Measurements from ENCODE around the gene FREM2. TPM values are rescaled to one million over a fixed set of nuclear protein-coding genes. Genes with fewer than 3 reads are reported as not detected.

Gene FREM2
- total and polyA plus RNA-seq, 8 donors, result 1.4 to 9.8 (median 6.3) TPM

GRCh38 chr13:38879278-38879677 is 192.4 kb downstream of the FREM2 start:
- no peak overlapping the region for H3K27ac ChIP-seq
- WGBS, 2 donors, result 47 to 61% methylated on average over 3 of the region's 3 CpGs
- ATAC-seq, result peak in 2 of 4 donors; percentile 46 to 63

GRCh38 chr13:38879786-38880185 is 192.9 kb downstream of the FREM2 start:
- no peak overlapping the region for H3K27ac ChIP-seq
- intact Hi-C loops (cut with DNase I), result no loop called here
- no peak for DNase-seq

More at GRCh38 chr13:38879278-38879677, 192.4 kb downstream of the FREM2 start:
- no peaks in the 10 kb centered on the region for H3K27me3 ChIP-seq
- no peaks in the 10 kb centered on the region for H3K9me3 ChIP-seq
- no peak for FAIRE-seq
- DNase-seq, result no peak
- H3K36me3 ChIP-seq, result peaks cover 0 to 19% (median 5%) of the 10 kb centered on the region in 3 donors
- no peak for TF ChIP-seq CTCF (IDR thresholded peaks at IDR 0.05)
- H3K4me3 ChIP-seq, result no peak overlapping the region
- no peaks in the 10 kb centered on the region for H3K4me1 ChIP-seq
- intact Hi-C loops (cut with DNase I), result no loop called here

DNA sequence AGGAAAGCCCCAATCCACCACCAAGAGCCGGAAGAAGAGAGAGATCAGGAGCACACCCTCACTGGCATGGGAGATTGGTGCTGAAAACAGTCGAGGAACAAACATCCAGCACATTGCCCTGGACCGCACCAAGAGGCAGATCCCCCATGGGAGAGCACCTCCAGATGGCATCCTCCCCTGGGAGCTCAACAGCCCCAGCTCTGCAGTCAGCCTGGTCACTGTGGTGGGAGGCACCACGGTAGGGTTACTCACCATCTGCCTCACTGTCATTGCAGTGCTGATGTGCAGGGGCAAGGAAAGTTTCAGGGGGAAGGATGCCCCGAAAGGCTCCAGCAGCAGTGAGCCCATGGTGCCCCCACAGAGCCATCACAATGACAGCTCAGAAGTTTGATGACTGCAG is 193.5 kb downstream of the FREM2 start:
- Histone ChIP-seq H3K4me3 (no peak overlapping the region), H3K27me3 (no peaks in the 10 kb centered on the region), H3K27ac (no peak overlapping the region), H3K4me1 (no peaks in the 10 kb centered on the region), H3K36me3 (peaks cover 0 to 18% (median 5%) of the 10 kb centered on the region in 3 donors), H3K9me3 (no peaks in the 10 kb centered on the region)
- WGBS, 2 donors, result 93 to 96% methylated on average over 5 of the region's 5 CpGs
- TF ChIP-seq CTCF (IDR thresholded peaks at IDR 0.05), result no peak
- DNase-seq (no peak), ATAC-seq (no peak), FAIRE-seq (no peak)
- intact Hi-C loops (cut with DNase I), result no loop called here

More at GRCh38 chr13:38879786-38880185, 192.9 kb downstream of the FREM2 start:
- Histone ChIP-seq H3K4me1 (no peaks in the 10 kb centered on the region), H3K27me3 (no peaks in the 10 kb centered on the region), H3K36me3 (peaks cover 0 to 19% (median 5%) of the 10 kb centered on the region in 3 donors), H3K9me3 (no peaks in the 10 kb centered on the region), H3K4me3 (no peak overlapping the region)
- ATAC-seq (no peak), FAIRE-seq (no peak)
- TF ChIP-seq CTCF (IDR thresholded peaks at IDR 0.05), result no peak

- DNase-seq (no peak), ATAC-seq (no peak), FAIRE-seq (no peak)
- peaks cover 0 to 10% (median 0%) of the 10 kb centered on the region in 3 donors for H3K36me3 ChIP-seq
- H3K27ac ChIP-seq, result no peak overlapping the region
- WGBS, 2 donors, result 54 to 60% methylated on average over 2 of the region's 2 CpGs
- no peak overlapping the region for H3K4me3 ChIP-seq
- H3K9me3 ChIP-seq, result no peaks in the 10 kb centered on the region
- no peak for TF ChIP-seq CTCF (IDR thresholded peaks at IDR 0.05)
- H3K27me3 ChIP-seq, result no peaks in the 10 kb centered on the region
- H3K4me1 ChIP-seq, result no peaks in the 10 kb centered on the region
- intact Hi-C loops (cut with DNase I), result no loop called here
Measured at GRCh38 chr13:38883783-38884182, 196.9 kb downstream of the FREM2 start.

- H3K27ac ChIP-seq, result no peak overlapping the region
- 81 to 86% methylated on average over 4 of the region's 4 CpGs for WGBS, 2 donors
- H3K36me3 ChIP-seq, result no peaks in the 10 kb centered on the region
- no peak for ATAC-seq
- no peak for TF ChIP-seq CTCF (IDR thresholded peaks at IDR 0.05)
- no peaks in the 10 kb centered on the region for H3K27me3 ChIP-seq
- intact Hi-C loops (cut with DNase I), result no loop called here
- no peak overlapping the region for H3K4me3 ChIP-seq
- no peaks in the 10 kb centered on the region for H3K9me3 ChIP-seq
- DNase-seq, result no peak
- H3K4me1 ChIP-seq, result no peaks in the 10 kb centered on the region
- no peak for FAIRE-seq
Measured at GRCh38 chr13:38888309-38888708, 201.4 kb downstream of the FREM2 start.

Measured in pancreas (tissue), 10 donors.